Astrocyte (in vitro differentiated cells and primary cell): ENCODE results near the gene NINL. TPM values are rescaled to one million over a fixed set of nuclear protein-coding genes. Genes with fewer than 3 reads are reported as not detected.

Experiments
- DNase-seq: peaks from one replicate; pipeline ENCODE4 v3.0.0-alpha.2; 2010; ENCODE audit warnings: low read depth
- FAIRE-seq: peaks from 2 replicates; lab custom pipeline; 2011; peaks lifted over from hg19 to GRCh38; lab: Jason Lieb, UNC
- H2AFZ ChIP-seq: 2 replicates; pipeline ENCODE4 v1.6.0; 2012; ENCODE audit warnings: low read depth, low read length, inconsistent platforms
- H3K27ac ChIP-seq: 2 replicates; pipeline ENCODE4 v1.5.1; 2011; ENCODE audit warnings: low read depth, low read length, inconsistent platforms
- H3K27me3 ChIP-seq: 2 replicates; pipeline ENCODE4 v1.6.0; 2011; ENCODE audit warnings: low read length, inconsistent platforms; ENCODE audit not compliant: insufficient read depth
- H3K36me3 ChIP-seq: 2 replicates; pipeline ENCODE4 v1.5.1; 2011; ENCODE audit warnings: low read length, inconsistent platforms; ENCODE audit not compliant: insufficient read depth
- H3K4me1 ChIP-seq: 2 replicates; pipeline ENCODE4 v1.5.1; 2011; ENCODE audit warnings: low read length, inconsistent platforms; ENCODE audit not compliant: insufficient read depth
- H3K4me2 ChIP-seq: 2 replicates; pipeline ENCODE4 v1.6.0; 2012; ENCODE audit warnings: low read length, inconsistent platforms
- H3K4me3 ChIP-seq: 2 replicates; pipeline ENCODE4 v1.5.1; 2011; ENCODE audit warnings: low read depth, mild to moderate bottlenecking, low read length, inconsistent platforms; ENCODE audit not compliant: insufficient read depth
- H3K79me2 ChIP-seq: 2 replicates; pipeline ENCODE4 v1.6.0; 2012; ENCODE audit warnings: mild to moderate bottlenecking, low read length, inconsistent platforms; ENCODE audit not compliant: insufficient read depth
- H3K9ac ChIP-seq: 2 replicates; pipeline ENCODE4 v1.6.0; 2012; ENCODE audit warnings: mild to moderate bottlenecking, low read length, inconsistent platforms
- H3K9me3 ChIP-seq: 2 replicates; pipeline ENCODE4 v1.5.1; 2012; ENCODE audit warnings: low read depth, mild to moderate bottlenecking, low read length, inconsistent platforms; ENCODE audit not compliant: insufficient read depth
- H4K20me1 ChIP-seq: 2 replicates; pipeline ENCODE4 v1.6.0; 2012; ENCODE audit warnings: low read length, inconsistent platforms; ENCODE audit not compliant: insufficient read depth
- H3K27ac Mint-ChIP-seq: one replicate; pipeline ENCODE4 v1.8.0; 2021; ENCODE audit warnings: mild to moderate bottlenecking, mixed read lengths; ENCODE audit not compliant: unreplicated experiment
- H3K27me3 Mint-ChIP-seq: one replicate; pipeline ENCODE4 v1.8.0; 2021; ENCODE audit warnings: low read depth, mixed read lengths; ENCODE audit not compliant: unreplicated experiment
- H3K36me3 Mint-ChIP-seq: one replicate; pipeline ENCODE4 v1.8.0; 2021; ENCODE audit warnings: low read depth, mixed read lengths; ENCODE audit not compliant: unreplicated experiment
- H3K4me1 Mint-ChIP-seq: one replicate; pipeline ENCODE4 v1.8.0; 2021; ENCODE audit warnings: low read depth, mixed read lengths; ENCODE audit not compliant: unreplicated experiment
- H3K4me3 Mint-ChIP-seq: one replicate; pipeline ENCODE4 v1.8.0; 2021; ENCODE audit warnings: mild to moderate bottlenecking, moderate library complexity, mixed read lengths; ENCODE audit not compliant: unreplicated experiment
- H3K9me3 Mint-ChIP-seq: one replicate; pipeline ENCODE4 v1.8.0; 2021; ENCODE audit warnings: mild to moderate bottlenecking, mixed read lengths; ENCODE audit not compliant: unreplicated experiment
- EZH2 ChIP-seq: IDR thresholded peaks from 2 replicates; pipeline ENCODE4 v1.6.1; 2012; ENCODE audit warnings: mild to moderate bottlenecking, low read length, inconsistent platforms; ENCODE audit not compliant: insufficient read depth
- total RNA-seq: library from RNA; stranded (reverse); gene quantifications from 2 replicates; pipeline ENCODE4 v1.2.1, GENCODE V29; 2021
- TF ChIP-seq, protein P1 (sequence below): IDR thresholded peaks from 2 replicates; pipeline ENCODE4 v1.5.1; 2011; ENCODE audit warnings: low read depth, mild to moderate bottlenecking, inconsistent platforms, low read length, moderate library complexity; ENCODE audit not compliant: insufficient read depth

Gene NINL
- total RNA-seq, 1 donor from 2014 or later: 10.2 TPM

DNA sequence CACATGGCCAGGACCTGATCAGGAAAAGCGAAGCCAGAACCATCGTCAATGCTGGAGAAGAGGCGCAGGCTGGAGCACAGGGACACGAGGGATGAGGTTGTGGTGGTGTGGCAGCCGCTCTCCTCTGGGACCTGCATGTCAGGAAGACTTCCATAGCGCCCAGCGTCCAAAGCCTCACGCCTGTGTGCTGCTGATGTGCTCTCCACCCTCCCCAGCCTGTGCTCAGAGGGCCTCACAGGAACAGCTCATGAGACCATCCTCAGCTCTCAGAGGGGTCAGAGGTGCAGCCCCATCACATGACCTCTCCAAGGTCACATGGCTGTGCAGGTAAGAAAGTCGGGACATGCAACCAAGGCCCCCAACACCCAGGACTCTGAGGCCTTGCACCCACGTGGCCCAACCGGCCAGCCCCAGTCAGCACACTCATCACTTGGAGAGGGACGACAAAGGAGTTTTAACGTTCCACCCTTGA is 84.4 kb downstream of the NINL start:
- H3K27ac Mint-ChIP-seq: no peak overlapping the region

DNA sequence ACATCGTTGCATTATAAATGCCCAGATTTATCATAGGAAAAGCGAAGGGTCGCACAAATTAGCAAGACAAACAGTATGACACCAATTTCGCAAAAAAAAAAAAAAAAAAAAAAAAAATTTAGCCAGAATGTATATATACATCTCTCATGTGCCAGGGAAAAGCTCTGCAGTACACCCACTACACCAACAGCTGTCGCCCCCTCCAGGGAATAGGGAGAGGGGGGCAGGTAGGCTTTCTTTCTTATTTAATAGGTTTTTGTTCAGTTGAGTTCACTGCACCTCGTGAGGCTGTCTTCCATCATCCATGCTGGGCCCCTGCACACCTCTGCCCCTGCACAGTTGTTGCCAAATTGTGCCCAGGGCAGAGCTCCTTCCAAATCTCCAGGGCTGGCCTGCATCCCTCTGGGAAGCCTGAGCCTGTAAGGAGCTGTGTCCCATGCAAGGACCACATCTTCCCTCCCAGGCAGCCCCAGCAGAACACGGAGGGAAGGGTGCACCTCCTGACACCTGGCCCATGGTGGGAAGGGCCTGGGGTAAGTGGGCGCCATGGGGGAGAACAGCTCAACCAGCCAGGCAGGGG is 85.4 kb downstream of the NINL start:
- Mint-ChIP-seq H3K4me3 (no peak overlapping the region), H3K36me3 (peaks cover 9% of the 10 kb centered on the region), H3K9me3 (no peaks in the 10 kb centered on the region), H3K4me1 (no peaks in the 10 kb centered on the region), H3K27me3 (no peaks in the 10 kb centered on the region), H3K27ac (no peak overlapping the region)
- TF ChIP-seq, protein P1, sequence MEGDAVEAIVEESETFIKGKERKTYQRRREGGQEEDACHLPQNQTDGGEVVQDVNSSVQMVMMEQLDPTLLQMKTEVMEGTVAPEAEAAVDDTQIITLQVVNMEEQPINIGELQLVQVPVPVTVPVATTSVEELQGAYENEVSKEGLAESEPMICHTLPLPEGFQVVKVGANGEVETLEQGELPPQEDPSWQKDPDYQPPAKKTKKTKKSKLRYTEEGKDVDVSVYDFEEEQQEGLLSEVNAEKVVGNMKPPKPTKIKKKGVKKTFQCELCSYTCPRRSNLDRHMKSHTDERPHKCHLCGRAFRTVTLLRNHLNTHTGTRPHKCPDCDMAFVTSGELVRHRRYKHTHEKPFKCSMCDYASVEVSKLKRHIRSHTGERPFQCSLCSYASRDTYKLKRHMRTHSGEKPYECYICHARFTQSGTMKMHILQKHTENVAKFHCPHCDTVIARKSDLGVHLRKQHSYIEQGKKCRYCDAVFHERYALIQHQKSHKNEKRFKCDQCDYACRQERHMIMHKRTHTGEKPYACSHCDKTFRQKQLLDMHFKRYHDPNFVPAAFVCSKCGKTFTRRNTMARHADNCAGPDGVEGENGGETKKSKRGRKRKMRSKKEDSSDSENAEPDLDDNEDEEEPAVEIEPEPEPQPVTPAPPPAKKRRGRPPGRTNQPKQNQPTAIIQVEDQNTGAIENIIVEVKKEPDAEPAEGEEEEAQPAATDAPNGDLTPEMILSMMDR: no peak
- TF ChIP-seq EZH2: no peak
- no peak overlapping the region for H3K27ac ChIP-seq
- H4K20me1 ChIP-seq: peaks cover 3% of the 10 kb centered on the region
- no peaks in the 10 kb centered on the region for H3K79me2 ChIP-seq
- H3K36me3 ChIP-seq: no peaks in the 10 kb centered on the region
- H3K9ac ChIP-seq: no peak overlapping the region
- H3K4me3 ChIP-seq: no peak overlapping the region
- no peaks in the 10 kb centered on the region for H3K9me3 ChIP-seq
- no peaks in the 10 kb centered on the region for H3K27me3 ChIP-seq
- H2AFZ ChIP-seq: no peak overlapping the region
- DNase-seq: no peak
- no peak overlapping the region for H3K4me2 ChIP-seq
- FAIRE-seq: no peak
- H3K4me1 ChIP-seq: peaks cover 2% of the 10 kb centered on the region

More for the DNA sequence above, 84.4 kb downstream of the NINL start:
- TF ChIP-seq EZH2: no peak
- TF ChIP-seq, protein P1: no peak
- Histone ChIP-seq H3K79me2 (no peaks in the 10 kb centered on the region), H3K27ac (no peak overlapping the region), H3K4me3 (no peak overlapping the region), H3K36me3 (no peaks in the 10 kb centered on the region), H3K4me1 (peaks cover 2% of the 10 kb centered on the region), H3K4me2 (no peak overlapping the region), H4K20me1 (peaks cover 3% of the 10 kb centered on the region), H3K27me3 (no peaks in the 10 kb centered on the region), H3K9me3 (no peaks in the 10 kb centered on the region), H2AFZ (no peak overlapping the region), H3K9ac (no peak overlapping the region)
- no peak for DNase-seq
- H3K36me3 Mint-ChIP-seq: peaks cover 13% of the 10 kb centered on the region
- no peaks in the 10 kb centered on the region for H3K4me1 Mint-ChIP-seq
- H3K4me3 Mint-ChIP-seq: no peak overlapping the region
- no peaks in the 10 kb centered on the region for H3K27me3 Mint-ChIP-seq
- H3K9me3 Mint-ChIP-seq: no peaks in the 10 kb centered on the region
- no peak for FAIRE-seq

DNA sequence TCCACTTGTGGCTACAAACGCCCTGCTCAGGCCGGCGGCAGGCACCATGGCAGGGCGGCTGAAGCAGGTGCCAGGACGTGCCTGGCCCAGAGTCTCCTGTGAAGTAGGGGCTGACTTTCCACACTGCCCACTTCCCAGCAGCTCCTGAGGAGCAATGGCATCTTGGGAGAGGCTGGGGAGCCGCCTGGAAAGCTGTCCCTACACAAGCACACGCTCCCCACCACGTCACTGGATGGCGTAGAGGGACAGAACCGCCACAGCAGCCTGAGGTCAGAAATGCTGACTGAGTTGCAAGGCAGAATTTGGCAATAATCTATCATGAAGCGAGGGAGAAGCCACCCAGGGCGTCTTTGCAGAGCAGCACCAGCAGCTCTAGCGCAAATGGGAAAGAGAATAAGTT is 86.3 kb downstream of the NINL start:
- no peak for DNase-seq
- no peak overlapping the region for H3K4me3 Mint-ChIP-seq
- no peak for FAIRE-seq
- H4K20me1 ChIP-seq: peaks cover 6% of the 10 kb centered on the region
- H3K27ac Mint-ChIP-seq: no peak overlapping the region
- H3K4me1 ChIP-seq: peaks cover 2% of the 10 kb centered on the region
- H3K9ac ChIP-seq: no peak overlapping the region
- no peaks in the 10 kb centered on the region for H3K9me3 ChIP-seq
- H2AFZ ChIP-seq: no peak overlapping the region
- no peak overlapping the region for H3K4me2 ChIP-seq
- H3K36me3 ChIP-seq: no peaks in the 10 kb centered on the region
- H3K79me2 ChIP-seq: no peaks in the 10 kb centered on the region
- no peaks in the 10 kb centered on the region for H3K27me3 Mint-ChIP-seq
- TF ChIP-seq, protein P1: no peak
- TF ChIP-seq EZH2: no peak
- no peak overlapping the region for H3K27ac ChIP-seq
- no peaks in the 10 kb centered on the region for H3K9me3 Mint-ChIP-seq
- H3K27me3 ChIP-seq: no peaks in the 10 kb centered on the region
- H3K4me3 ChIP-seq: no peak overlapping the region
- peaks cover 7% of the 10 kb centered on the region for H3K36me3 Mint-ChIP-seq
- H3K4me1 Mint-ChIP-seq: no peaks in the 10 kb centered on the region
